GM18870 (cell line): ENCODE data around the gene GCKR.
"Not testable (repeated sequence)": the region's sequence is repeated elsewhere in the genome, so short reads cannot be mapped to it uniquely, and the experiment has no call there.

Experiments
- ATAC-seq: cut with Tn5 transposase; IDR thresholded peaks from one replicate; pipeline ENCODE4 v1.9.1; 2021; ENCODE audit warnings: moderate library complexity; ENCODE audit not compliant: unreplicated experiment

The GCKR gene

GRCh38 chr2:27509326-27509725, 12.7 kb downstream of the GCKR start:
- no peak for ATAC-seq

- ATAC-seq, result no peak
Observed at GRCh38 chr2:27518113-27518781, 21.6 kb downstream of the GCKR start.

GRCh38 chr2:27518782-27519113, 22.1 kb downstream of the GCKR start:
- ATAC-seq, result no peak

GRCh38 chr2:27520316-27520715, 23.7 kb downstream of the GCKR start:
- no peak for ATAC-seq

- no peak for ATAC-seq
Observed at GRCh38 chr2:27522400-27522945, 25.8 kb downstream of the GCKR start.

GRCh38 chr2:27527182-27527581, 30.5 kb downstream of the GCKR start:
- no peak for ATAC-seq

- no peak for ATAC-seq
Observed at GRCh38 chr2:27531983-27532382, 35.3 kb downstream of the GCKR start.

GRCh38 chr2:27537287-27537686, 40.6 kb downstream of the GCKR start:
- ATAC-seq, result no peak

GRCh38 chr2:27538839-27539450, 42.3 kb downstream of the GCKR start:
- not testable (repeated sequence) for ATAC-seq

GRCh38 chr2:27539649-27540048, 43.0 kb downstream of the GCKR start:
- ATAC-seq, result not testable (repeated sequence)

- no peak for ATAC-seq
Observed at GRCh38 chr2:27544143-27544821, 47.6 kb downstream of the GCKR start.

- no peak for ATAC-seq
Observed at GRCh38 chr2:27545348-27546141, 48.9 kb downstream of the GCKR start.

- no peak for ATAC-seq
Observed at GRCh38 chr2:27549303-27549702, 52.7 kb downstream of the GCKR start.

- ATAC-seq, result no peak
Observed at GRCh38 chr2:27551514-27551913, 54.9 kb downstream of the GCKR start.

- no peak for ATAC-seq
Observed at GRCh38 chr2:27552941-27553340, 56.3 kb downstream of the GCKR start.

GRCh38 chr2:27554451-27554850, 57.8 kb downstream of the GCKR start:
- not testable (repeated sequence) for ATAC-seq

- no peak for ATAC-seq
Observed at GRCh38 chr2:27559228-27559627, 62.6 kb downstream of the GCKR start.

- no peak for ATAC-seq
Observed at GRCh38 chr2:27561060-27561459, 64.4 kb downstream of the GCKR start.

- ATAC-seq, result no peak
Observed at GRCh38 chr2:27566628-27567027, 70.0 kb downstream of the GCKR start.

- ATAC-seq, result no peak
Observed at GRCh38 chr2:27569398-27569797, 72.8 kb downstream of the GCKR start.

- no peak for ATAC-seq
Observed at GRCh38 chr2:27571197-27571596, 74.6 kb downstream of the GCKR start.
